HG02943 (cell line): ENCODE data around the gene KCNMB3.

ENCODE experiments used
- ATAC-seq: cut with Tn5 transposase; IDR thresholded peaks from one replicate; pipeline ENCODE4 v1.9.1; 2021; ENCODE audit warnings: mild to moderate bottlenecking, low read depth, moderate library complexity; ENCODE audit not compliant: unreplicated experiment

KCNMB3 gene

DNA sequence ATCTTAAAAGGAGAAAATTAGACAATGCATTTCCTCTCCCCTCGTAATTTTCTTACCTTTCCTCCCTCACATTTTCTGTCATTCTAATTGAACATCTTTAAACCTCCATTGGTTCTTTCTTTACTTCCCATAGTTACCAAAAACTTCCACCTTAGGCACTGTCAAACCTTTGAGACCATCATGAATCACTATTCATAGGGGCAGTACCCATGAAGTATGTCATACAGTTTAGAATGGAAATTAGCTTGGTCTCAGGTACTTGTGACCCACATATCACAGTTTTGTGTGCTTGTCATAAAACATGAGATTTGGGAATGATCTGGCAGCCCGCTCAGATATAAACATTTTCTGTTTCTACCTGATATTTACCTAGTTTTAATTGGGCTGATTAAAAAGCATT, 50.1 kb downstream of the KCNMB3 start:
- no peak for ATAC-seq

DNA sequence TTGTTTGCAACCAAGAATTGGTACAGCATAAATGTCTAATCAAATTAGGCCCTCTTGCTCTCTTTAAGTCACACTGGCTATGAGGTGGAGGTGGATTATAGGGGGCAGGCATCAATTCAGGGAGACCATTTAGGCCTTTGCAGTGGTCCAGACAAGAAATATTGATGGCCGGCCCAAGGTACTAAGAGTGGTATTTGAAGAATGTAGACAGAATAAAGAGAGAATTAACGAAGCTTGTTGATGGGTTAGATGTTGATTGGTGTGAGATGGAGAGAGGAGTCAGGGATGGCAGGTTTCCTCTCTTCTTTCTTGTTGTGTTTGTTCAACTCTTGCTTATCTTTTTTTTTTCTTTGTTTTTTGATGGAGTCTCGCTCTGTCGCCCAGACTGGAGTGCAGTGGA, 54.2 kb downstream of the KCNMB3 start:
- no peak for ATAC-seq

DNA sequence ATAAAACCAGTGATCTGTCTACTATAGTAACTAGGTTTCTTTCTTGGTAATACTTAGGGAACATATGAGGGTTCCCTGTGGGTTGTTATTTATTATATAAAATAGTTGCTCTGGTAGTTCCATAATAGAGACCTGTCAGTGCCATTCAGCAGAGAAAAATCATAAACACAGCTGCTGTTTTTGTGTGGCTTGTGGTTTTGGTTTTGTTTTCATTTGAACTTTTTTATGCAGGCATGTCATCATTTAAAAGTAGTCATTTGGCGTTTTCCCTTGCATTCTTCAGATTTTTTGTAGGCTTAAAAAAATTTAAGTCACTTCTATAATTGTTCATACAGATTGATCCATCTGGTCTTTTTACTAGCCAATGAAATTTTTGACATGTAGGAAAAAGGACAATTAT, 54.8 kb downstream of the KCNMB3 start:
- peak; percentile 80 for ATAC-seq

DNA sequence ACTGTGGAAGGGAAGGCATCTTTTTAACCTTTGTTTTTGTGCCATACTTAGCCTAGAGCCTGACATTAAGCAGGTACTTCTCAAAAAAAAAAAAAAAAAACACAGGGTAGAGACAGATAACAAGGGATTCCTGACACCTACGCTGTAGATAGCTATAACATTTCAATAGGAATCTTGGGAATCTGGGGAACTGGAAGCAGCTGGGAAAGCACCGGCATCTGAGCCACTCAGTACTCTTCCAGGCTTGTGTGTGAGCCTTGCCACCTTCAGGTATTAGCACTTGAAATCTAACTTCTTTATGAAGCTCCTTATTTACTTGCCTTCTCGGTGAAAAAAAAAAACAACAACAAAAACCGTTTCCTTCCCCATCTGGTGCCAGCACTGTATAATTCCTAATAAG, 56.0 kb downstream of the KCNMB3 start:
- no peak for ATAC-seq
